Urothelium cell line (cell line): Measurements from ENCODE around the gene TAF1.
"Not testable (repeated sequence)": the region's sequence is repeated elsewhere in the genome, so short reads cannot be mapped to it uniquely, and the experiment has no call there.

Experiments
- DNase-seq: peaks from one replicate; pipeline ENCODE4 v3.0.0; 2011; ENCODE audit warnings: low spot score, mixed read lengths
- FAIRE-seq: peaks from 2 replicates; lab custom pipeline; 2011; peaks lifted over from hg19 to GRCh38; lab: Jason Lieb, UNC

Gene TAF1, protein sequence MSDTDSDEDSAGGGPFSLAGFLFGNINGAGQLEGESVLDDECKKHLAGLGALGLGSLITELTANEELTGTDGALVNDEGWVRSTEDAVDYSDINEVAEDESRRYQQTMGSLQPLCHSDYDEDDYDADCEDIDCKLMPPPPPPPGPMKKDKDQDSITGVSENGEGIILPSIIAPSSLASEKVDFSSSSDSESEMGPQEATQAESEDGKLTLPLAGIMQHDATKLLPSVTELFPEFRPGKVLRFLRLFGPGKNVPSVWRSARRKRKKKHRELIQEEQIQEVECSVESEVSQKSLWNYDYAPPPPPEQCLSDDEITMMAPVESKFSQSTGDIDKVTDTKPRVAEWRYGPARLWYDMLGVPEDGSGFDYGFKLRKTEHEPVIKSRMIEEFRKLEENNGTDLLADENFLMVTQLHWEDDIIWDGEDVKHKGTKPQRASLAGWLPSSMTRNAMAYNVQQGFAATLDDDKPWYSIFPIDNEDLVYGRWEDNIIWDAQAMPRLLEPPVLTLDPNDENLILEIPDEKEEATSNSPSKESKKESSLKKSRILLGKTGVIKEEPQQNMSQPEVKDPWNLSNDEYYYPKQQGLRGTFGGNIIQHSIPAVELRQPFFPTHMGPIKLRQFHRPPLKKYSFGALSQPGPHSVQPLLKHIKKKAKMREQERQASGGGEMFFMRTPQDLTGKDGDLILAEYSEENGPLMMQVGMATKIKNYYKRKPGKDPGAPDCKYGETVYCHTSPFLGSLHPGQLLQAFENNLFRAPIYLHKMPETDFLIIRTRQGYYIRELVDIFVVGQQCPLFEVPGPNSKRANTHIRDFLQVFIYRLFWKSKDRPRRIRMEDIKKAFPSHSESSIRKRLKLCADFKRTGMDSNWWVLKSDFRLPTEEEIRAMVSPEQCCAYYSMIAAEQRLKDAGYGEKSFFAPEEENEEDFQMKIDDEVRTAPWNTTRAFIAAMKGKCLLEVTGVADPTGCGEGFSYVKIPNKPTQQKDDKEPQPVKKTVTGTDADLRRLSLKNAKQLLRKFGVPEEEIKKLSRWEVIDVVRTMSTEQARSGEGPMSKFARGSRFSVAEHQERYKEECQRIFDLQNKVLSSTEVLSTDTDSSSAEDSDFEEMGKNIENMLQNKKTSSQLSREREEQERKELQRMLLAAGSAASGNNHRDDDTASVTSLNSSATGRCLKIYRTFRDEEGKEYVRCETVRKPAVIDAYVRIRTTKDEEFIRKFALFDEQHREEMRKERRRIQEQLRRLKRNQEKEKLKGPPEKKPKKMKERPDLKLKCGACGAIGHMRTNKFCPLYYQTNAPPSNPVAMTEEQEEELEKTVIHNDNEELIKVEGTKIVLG (N-terminal part only)

DNA sequence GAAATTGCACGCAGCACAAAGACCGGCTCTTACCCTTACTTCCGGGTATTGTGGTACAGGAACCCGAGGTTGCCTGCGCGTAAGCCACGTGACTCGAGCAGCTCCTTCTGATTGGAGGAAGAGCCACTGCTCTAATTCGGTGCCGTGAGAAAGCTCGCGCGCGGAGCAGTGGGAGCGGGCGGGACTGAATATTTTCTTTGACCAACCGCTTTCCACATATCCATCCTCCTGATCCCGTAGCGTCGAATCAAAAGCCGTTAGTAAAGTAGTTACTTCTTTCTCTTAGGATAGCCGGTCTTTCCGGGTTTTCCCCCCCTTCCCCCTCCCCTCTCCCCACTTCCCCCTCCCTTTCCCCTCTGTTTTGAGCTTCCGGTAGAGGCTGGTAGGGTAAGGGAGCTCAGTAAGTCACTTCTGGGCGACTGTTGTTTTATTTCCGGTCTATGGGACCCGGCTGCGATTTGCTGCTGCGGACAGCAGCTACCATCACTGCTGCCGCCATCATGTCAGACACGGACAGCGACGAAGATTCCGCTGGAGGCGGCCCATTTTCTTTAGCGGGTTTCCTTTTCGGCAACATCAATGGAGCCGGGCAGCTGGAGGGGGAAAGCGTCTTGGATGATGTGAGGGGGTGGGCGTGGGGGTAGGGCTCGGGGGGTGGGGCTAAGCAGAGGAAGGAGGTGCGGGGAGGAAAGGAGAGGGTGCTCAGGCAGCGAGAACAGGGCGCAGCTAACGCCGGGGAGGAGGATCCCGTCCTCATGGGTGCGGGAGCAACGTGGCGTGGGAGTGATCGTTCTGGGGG is at the start of gene TAF1:
TAF1 (plus strand) TSS at position 483 of the 799 bp plus-strand sequence; CDS start at position 501, 18 bp downstream.
- FAIRE-seq = peak; percentile 23
- DNase-seq = peak; percentile 93

DNA sequence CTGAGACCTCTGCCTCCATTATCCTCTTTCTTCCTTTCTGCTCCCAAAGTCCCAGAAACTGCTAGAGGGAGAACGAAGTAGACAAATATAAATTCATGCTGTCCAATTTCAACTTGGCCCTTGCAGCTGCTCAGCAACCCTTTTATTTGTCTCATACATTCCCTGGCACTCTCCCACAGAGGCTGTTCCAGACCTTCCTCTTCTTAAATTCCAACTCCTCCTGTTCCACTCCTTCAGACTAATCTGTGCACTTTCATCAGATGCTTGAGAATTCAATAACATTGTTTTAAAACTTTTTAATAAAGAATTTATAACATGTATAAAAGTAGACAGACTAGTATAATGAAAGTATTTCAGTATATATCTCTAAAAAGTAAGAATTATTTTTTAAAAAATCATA is 49.2 kb upstream of the TAF1 start:
- not testable (repeated sequence) for FAIRE-seq, DNase-seq

DNA sequence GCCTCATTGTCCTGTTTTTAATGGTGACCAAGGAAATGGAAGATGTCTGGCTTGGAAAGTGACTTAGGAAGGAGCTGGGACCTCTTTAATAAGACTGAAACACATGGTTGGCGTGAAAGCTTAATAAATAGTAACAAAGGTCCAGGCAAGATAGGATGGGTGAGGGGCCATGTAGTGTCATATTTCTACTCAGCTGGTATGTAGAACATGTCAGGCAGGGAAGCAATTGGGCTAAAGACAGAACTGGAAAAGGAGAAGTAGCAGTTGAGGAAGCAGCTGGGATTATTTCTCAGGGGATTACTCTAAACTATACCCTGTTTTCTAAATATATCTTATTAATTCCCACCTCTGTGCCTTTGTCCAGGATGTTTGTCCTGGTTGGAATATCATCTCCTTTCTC is 46.0 kb upstream of the TAF1 start:
- no peak for DNase-seq
- FAIRE-seq = no peak

DNA sequence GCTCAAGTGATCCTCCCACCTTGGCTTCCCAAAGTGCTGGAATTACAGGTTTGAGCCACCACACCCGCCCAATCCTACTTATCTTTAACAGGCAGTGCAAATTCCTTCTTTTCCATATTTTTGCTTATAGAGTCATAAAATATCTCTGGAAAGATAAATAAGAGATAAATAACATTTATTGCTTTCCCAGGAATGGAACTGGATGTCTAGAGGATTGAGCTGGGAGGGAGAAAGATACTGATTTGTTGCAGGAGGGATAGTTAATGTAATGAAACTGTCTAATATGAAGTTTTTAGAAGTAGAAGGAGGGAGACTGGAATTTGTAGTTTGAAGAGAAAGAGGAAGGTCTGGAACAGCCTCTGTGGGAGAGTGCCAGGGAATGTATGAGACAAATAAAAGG is 44.4 kb upstream of the TAF1 start:
- DNase-seq (no peak), FAIRE-seq (no peak)

DNA sequence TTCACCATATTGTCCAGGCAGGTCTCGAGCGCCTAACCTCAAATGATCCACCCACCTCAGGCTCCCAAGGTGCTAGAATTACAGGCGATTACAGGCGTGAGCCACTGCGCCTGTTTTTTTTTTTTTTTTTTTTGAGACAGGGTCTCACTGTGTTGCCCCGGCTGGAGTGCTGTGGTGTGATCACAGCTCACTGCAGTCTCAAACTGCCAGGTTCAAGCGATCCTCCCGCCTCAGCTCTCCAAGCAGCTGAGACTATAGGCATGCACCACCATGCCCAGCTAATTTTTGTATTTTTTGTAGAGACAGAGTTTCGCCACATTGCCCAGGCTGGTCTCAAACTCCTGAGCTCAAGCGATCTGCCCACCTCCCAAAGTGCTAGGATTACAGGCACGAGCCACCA is 41.7 kb upstream of the TAF1 start:
- DNase-seq, FAIRE-seq: not testable (repeated sequence)

DNA sequence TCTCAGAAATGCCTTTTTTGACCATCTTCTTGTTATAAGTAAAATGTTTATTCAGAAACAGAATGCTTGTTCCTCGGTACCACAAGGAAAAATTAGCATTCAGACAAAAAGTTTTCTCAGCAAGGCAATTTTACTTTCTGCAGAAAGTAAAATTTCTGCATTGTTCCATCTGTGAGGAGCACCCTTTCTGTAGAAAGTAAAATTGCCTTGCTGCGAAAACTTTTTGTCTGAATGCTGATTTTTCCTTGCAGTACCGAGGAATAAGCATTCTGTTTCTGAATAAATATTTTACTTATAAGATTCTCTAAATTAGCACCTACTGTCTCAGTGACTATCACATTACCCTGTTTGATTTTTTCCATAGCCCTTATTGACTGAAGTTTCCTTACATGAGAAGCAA is 39.8 kb upstream of the TAF1 start:
- DNase-seq = no peak

DNA sequence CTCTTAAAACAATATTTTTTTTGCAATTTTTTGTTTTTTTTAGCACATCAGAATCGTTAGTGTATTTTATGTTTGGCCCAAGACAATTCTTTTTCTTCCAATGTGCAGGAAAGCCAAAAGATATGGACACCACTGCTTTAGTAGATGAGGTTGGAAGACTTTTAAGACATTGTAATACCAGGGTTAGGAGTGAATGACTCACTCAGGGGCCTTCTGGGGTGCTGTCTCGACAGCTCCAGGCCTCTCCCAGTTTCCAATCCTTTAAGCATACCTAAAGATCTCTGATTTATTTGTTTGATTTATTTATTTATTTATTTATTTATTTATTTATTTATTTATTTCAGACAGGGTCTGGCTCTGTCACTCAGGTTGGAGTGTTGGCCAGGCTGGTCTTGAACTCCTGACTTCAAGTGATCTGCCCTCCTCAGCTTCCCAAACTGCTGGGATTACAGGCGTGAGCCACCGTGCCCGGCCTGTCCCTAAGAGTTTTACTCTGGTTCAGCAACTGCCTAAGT is 16.9 kb upstream of the TAF1 start:
- not testable (repeated sequence) for FAIRE-seq, DNase-seq

More for the DNA sequence above, 39.8 kb upstream of the TAF1 start:
- FAIRE-seq = no peak

DNA sequence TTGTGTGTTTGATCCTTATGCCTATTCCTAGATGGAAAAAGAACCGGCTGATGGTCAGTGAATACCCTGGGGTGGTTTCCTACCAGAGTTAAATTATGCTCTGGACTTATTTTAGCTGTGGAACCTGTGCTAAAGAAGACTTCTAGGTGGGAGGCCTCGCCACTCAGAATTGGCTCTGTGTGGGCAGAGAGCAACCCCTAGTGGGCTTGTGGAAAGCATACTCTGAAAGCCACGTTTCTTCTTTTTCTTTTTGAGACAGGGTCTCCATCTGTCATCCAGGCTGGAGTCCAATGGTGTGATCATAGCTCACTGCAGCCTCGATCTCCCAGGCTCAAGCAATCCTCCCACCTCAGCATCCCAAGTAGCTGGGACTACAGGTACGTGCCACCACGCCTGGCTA is 16.3 kb upstream of the TAF1 start:
- FAIRE-seq = peak; percentile 77
- DNase-seq = not testable (repeated sequence)

DNA sequence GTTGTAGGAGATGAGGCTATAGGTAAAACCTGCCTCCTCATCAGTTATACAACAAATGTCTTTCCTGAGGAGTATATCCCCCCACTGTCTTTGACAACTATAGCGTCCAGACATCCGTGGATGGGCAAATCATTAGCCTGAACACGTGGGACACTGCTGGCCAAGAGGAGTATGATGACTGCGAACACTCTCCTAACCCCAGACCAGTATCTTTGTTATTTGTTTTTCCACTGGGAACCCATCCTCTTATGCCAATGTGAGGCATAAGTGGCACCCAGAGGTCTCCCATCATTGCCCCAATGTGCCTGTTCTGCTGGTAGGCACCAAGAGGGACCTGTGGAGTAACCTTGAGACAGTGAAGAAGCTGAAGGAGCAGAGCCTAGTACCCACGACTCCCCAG is 13.7 kb upstream of the TAF1 start:
- not testable (repeated sequence) for DNase-seq, FAIRE-seq

DNA sequence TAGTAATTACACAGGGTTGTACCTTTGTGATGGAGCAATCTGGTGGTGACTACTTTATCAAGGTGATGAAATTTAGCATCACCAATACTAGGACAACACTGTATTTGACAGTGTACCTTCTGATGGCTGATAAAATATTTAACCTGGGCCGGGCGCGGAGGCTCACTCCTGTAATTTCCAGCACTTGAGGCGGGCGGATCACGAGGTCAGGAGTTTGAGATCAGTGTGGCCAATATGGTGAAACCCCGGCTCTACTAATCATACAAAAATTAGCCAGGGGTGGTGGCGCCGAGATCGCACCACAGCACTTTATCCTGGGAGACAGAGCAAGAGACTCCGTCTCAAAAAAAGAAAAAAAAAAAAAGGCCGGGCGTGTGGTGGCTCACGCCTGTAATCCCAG is 1.9 kb upstream of the TAF1 start:
- no peak for DNase-seq
- no peak for FAIRE-seq

DNA sequence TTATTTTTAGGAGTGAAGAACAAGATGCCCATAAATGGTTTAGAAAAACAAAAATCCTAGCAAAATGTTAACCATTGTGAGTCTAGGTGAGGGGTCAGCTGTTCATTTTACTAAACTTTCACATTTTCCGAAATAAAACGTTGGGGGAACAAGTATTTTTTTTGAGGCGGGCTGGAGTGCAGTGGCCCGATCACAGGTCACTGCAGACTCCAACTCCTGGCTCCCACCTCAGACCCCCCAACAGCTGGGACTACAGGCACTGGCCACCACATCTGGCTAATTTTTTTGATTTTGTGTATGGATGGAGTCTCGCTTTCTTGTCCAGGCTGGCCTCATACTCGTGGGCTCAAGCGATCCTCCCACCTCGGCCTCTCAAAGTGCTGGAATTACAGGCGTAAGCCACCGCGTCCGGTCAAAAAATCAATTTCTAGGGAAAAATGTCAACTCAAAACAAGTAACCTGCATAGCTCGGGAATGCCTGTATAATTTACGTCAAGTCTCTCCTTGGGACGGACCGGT is 742 bp upstream of the TAF1 start:
- no peak for FAIRE-seq
- DNase-seq = no peak

DNA sequence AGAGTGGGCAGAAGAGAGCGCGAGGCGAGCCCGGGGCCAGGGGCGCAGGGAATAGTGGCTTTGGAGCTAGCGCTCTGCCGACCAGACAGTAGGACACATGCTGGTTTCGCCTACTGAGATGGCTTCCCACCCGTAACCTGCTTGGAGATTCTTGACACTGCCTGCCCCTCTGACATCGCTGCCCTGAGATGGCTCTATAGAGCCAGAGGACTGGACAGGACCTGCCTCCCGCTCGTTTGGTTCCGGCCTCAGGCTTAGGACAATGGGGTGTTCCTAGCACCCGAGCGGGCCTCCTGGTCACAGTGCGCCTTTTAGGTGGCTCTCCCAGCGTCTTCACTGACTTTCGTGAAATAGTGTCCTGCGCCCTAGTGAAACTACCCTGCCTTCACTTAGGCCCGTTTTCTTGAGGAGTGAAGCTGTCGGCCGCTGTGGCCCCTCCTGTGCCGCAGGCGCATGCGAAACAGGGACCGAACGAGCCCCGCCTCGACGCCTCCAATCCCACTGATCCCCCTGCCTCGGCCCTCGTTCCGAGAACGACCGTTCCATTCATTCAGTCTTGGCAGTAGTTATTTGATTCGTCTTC is 608 bp downstream of the TAF1 start:
- peak; percentile 9 for DNase-seq

DNA sequence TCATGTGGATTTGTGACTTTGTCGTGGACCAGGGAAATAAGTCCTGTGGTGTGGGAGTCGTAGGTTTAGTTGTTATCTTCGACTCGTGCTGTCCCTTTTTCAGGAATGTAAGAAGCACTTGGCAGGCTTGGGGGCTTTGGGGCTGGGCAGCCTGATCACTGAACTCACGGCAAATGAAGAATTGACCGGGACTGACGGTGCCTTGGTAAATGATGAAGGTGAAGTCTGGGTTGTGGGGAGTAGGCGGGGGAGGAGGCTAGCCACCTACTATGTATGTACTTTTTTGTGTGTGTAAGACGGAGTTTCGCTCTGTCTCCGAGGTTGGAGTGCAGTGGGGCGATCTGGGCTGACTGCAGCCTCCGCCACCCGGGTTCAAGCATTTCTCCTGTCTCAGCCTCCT is 1.2 kb downstream of the TAF1 start:
- DNase-seq = no peak
- no peak for FAIRE-seq

More for the DNA sequence above, 608 bp downstream of the TAF1 start:
- FAIRE-seq = peak; percentile 20

DNA sequence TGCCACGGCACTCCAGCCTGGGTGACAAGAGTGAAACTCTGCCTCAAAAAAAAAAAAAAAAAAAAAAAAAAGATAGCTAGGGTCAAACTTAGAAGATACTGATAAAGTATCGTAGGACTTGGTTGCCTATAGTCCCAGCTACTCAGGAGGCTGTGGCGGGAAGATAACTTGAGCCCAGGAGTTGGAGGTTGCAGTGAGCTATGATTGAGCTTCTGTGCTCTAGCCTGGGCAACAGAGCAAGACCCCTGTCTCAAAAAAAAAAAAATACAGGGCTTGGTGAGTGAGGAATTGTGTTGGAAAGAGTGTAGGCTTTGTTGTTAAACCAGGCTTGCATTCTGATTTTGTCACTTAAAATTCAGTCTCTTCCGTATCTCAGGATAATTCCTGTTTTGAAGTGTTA is 6.2 kb downstream of the TAF1 start:
- no peak for FAIRE-seq
- no peak for DNase-seq

DNA sequence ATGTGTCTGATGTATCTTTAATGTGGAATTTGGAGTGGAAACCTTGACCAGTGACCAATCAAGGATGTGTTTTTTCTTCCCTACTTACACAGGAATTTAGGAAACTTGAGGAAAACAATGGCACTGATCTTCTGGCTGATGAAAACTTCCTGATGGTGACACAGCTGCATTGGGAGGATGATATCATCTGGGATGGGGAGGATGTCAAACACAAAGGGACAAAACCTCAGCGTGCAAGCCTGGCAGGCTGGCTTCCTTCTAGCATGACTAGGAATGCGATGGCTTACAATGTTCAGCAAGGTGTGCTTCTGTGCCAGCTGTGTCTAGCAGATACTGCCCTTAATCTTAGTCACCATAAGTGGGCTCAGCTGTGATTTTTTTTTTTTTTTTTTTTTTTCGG is 12.6 kb downstream of the TAF1 start:
- no peak for DNase-seq

DNA sequence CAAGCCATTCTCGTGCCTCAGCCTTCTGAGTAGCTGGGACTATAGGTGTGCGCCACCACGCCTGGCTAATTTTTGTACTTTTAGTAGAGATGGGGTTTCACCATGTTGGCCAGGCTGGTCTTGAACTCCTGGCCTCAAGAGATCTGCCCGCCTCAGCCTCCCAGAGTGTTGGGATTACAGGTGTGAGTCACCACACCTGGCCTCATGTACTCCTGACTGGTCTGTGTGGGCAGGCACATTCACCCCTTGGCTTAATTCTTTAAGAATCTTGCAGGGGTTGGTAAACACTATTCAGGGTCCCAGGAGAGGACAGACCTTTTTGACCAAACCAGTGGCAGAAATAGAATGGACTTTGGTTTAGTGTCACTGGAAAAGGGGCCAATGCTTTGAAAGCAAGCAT is 25.6 kb downstream of the TAF1 start:
- not testable (repeated sequence) for FAIRE-seq, DNase-seq

More for the DNA sequence above, 12.6 kb downstream of the TAF1 start:
- FAIRE-seq = no peak

DNA sequence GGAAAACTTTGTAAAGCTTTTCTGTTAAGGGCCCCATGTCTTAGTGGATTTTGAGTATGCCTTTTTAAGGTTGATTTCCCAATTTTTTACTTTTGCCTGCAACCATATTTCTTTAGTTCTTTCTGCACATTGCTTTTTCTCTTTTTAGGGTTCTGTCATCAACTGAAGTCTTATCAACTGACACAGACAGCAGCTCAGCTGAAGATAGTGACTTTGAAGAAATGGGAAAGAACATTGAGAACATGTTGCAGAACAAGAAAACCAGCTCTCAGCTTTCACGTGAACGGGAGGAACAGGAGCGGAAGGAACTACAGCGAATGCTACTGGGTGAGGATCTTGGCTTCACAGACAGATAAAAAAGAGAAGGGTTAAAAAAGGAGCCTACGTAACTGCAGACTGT is 27.8 kb downstream of the TAF1 start:
- DNase-seq = no peak
- FAIRE-seq = no peak

DNA sequence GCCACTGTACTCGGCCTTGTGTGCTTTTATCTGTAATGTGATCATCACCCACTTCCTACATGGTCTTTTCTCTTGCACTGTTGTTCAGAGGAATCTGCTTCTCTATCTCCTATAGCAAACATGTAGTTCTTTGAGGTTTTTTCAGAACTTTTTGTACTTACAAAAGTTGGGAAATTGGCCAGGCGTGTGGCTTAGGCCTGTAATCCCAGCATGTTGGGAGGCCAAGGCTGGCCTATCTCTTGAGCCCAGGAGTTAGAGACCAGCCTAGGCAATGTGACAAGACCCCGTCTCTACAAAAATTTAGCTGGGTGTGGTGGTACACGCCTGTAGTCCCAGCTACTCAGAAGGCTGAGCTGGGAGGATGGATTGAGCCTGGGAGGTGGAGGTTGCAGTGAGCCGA is 30.4 kb downstream of the TAF1 start:
- FAIRE-seq = no peak
- DNase-seq = no peak

DNA sequence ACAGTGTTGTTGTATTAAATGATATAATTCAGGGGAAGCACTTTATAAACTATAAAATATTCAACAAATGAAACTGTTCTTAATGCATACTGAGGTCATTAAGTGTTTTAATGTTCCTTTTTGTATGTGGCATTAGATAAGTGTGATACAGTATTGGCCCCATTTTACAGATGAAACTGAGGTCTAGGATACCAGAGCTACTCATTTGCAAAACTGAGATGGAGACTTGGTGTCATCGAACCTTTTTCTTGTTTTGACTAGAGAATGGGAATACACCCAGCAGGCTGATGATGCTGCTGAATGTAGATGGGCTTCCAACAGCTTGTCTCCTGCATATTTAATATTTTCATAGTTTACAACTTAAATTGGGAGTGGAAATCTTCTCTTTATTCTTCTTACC is 34.6 kb downstream of the TAF1 start:
- DNase-seq (no peak), FAIRE-seq (no peak)
